Panc1 (cell line): Measurements from ENCODE around the gene TPRN. TPM values are rescaled to one million over a fixed set of nuclear protein-coding genes. Genes with fewer than 3 reads are reported as not detected.

Experiments
- ATAC-seq: fragments of 200-7000 bp; cut with Tn5 transposase; 2 replicates; pipeline ENCODE4 v1.9.1; 2020; ENCODE audit warnings: mild to moderate bottlenecking, moderate library complexity
- BruUV-seq: library from RNA; stranded (reverse); fragments of 400-500 nt; replicated peaks from 2 replicates; lab custom pipeline; 2021; lab: Mats Ljungman, UMichigan
- CTCF ChIA-PET: fragments of 300-600 bp; sonication (Branson Sonifier 250); formaldehyde crosslinking; loops from one replicate; lab custom pipeline; 2022; ENCODE audit warnings: antibody characterized with exemption; lab: Charles Lee
- POLR2A ChIA-PET: fragments of 300-600 bp; sonication (Branson Sonifier 250); formaldehyde crosslinking; loops from one replicate; lab custom pipeline; 2022; ENCODE audit warnings: antibody characterized with exemption; lab: Charles Lee
- DNase-seq: peaks from one replicate; pipeline ENCODE4 v3.0.0-alpha.2; 2010; ENCODE audit warnings: low read depth, low spot score
- H3K27ac ChIP-seq: 2 replicates; pipeline ENCODE4 v1.5.1; 2011; ENCODE audit warnings: mild to moderate bottlenecking, low read length, inconsistent platforms
- H3K27me3 ChIP-seq: fragments of 200-500 bp; sonication (Bioruptor generic); 2 replicates; pipeline ENCODE4 v1.6.0; 2014; ENCODE audit warnings: low read length, inconsistent platforms; ENCODE audit not compliant: control insufficient read depth, insufficient read depth
- H3K36me3 ChIP-seq: fragments of 200-500 bp; sonication (Bioruptor generic); 2 replicates; pipeline ENCODE4 v1.5.1; 2014; ENCODE audit warnings: inconsistent platforms, mild to moderate bottlenecking, low read length, moderate library complexity; ENCODE audit not compliant: control insufficient read depth, insufficient read depth
- H3K4me1 ChIP-seq: 2 replicates; pipeline ENCODE4 v1.5.1; 2011; ENCODE audit warnings: inconsistent platforms, mild to moderate bottlenecking, low read length, moderate library complexity; ENCODE audit not compliant: control insufficient read depth, insufficient read depth
- H3K4me3 ChIP-seq, 2 experiments: 2 replicates each; pipeline ENCODE4 v1.5.1; 2011 to 2012; ENCODE audit warnings: low read depth in 2 of 2, low read length in 2 of 2, mild to moderate bottlenecking in 2 of 2, inconsistent platforms in 1 of 2, moderate library complexity in 1 of 2
- H3K9me3 ChIP-seq: fragments of 200-500 bp; sonication (Bioruptor generic); 2 replicates; pipeline ENCODE4 v1.5.1; 2014; ENCODE audit warnings: low read depth, mild to moderate bottlenecking, inconsistent platforms, low read length, moderate library complexity; ENCODE audit not compliant: control insufficient read depth, insufficient read depth
- POLR2AphosphoS5 ChIP-seq: IDR thresholded peaks from 2 replicates; pipeline ENCODE4 v1.6.1; 2012; ENCODE audit warnings: mild to moderate bottlenecking, low read depth, low read length, moderate library complexity
- SIN3A ChIP-seq: IDR thresholded peaks from 2 replicates; pipeline ENCODE4 v1.6.1; 2012; ENCODE audit warnings: low read depth, mild to moderate bottlenecking, low read length, moderate library complexity, borderline replicate concordance; ENCODE audit not compliant: insufficient read depth
- TCF7L2 ChIP-seq: IDR thresholded peaks from 2 replicates; pipeline ENCODE4 v1.6.1; 2011; ENCODE audit warnings: mild to moderate bottlenecking, low read depth, low read length, inconsistent platforms
- in situ Hi-C: cut with HindIII; loops from 2 replicates; pipeline ENCODE4 v1.10.0; 2016; ENCODE audit warnings: low sequenced_read_pairs, low pct_unique_long_range_greater_than_20kb
- intact Hi-C: fragments of 100-400 bp; cut with micrococcal nuclease; formaldehyde crosslinking; loops from one replicate; pipeline ENCODE4 v1.10.0; 2022; ENCODE audit not compliant: unreplicated experiment
- total RNA-seq: library from RNA; stranded (reverse); gene quantifications from one replicate; pipeline ENCODE4 v1.2.1, GENCODE V29; 2021; ENCODE audit not compliant: unreplicated experiment
- TF ChIP-seq, protein P1 (sequence below): fragments of 450-650 bp; IDR thresholded peaks from 2 replicates; pipeline ENCODE4 v1.5.1; 2017; ENCODE audit warnings: mild to moderate bottlenecking
- TF ChIP-seq, protein P2 (sequence below), 2 experiments: IDR thresholded peaks; 2 replicates each; pipeline ENCODE4 v1.6.1; 2011 to 2012; ENCODE audit warnings: low read depth in 2 of 2, control low read depth in 1 of 2, low read length in 1 of 2, mild to moderate bottlenecking in 1 of 2, moderate library complexity in 1 of 2; ENCODE audit not compliant: insufficient read depth in 1 of 2

The TPRN gene
- total RNA-seq, 1 experiment from 2014 or later = 21.7 TPM

DNA sequence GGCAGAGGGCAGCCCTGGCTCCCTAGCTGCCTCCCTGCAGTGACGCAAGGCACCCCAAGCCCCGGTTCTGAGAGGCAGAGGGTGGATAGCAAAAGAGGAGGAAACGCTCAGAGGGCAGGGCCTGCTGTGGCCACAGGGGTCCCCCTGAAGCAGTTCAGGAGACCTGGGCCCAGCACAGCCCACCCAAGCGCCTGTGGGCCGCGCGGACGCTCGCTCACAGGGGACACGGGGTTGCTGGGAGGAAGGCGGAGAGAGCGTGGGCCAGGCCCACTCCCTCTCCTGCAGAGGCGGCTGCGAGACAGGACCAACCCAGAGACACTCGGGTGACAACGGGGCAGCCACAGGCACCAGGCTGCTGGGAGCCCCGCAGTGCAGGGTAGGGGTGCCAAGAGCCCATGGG is 20.8 kb downstream of the TPRN start:
- DNase-seq (no peak), ATAC-seq (no peak)
- ChIA-PET CTCF (no interaction called here), POLR2A (no interaction called here)
- H3K4me3 ChIP-seq = no peak overlapping the region
- H3K27me3 ChIP-seq = no peaks in the 10 kb centered on the region
- no TSS peak for BruUV-seq
- in situ Hi-C loops = no loop called here
- no peak for TF ChIP-seq SIN3A
- TF ChIP-seq TCF7L2 = no peak
- no peak for TF ChIP-seq POLR2AphosphoS5
- TF ChIP-seq, protein P1, sequence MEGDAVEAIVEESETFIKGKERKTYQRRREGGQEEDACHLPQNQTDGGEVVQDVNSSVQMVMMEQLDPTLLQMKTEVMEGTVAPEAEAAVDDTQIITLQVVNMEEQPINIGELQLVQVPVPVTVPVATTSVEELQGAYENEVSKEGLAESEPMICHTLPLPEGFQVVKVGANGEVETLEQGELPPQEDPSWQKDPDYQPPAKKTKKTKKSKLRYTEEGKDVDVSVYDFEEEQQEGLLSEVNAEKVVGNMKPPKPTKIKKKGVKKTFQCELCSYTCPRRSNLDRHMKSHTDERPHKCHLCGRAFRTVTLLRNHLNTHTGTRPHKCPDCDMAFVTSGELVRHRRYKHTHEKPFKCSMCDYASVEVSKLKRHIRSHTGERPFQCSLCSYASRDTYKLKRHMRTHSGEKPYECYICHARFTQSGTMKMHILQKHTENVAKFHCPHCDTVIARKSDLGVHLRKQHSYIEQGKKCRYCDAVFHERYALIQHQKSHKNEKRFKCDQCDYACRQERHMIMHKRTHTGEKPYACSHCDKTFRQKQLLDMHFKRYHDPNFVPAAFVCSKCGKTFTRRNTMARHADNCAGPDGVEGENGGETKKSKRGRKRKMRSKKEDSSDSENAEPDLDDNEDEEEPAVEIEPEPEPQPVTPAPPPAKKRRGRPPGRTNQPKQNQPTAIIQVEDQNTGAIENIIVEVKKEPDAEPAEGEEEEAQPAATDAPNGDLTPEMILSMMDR = no peak
- TF ChIP-seq, protein P2, sequence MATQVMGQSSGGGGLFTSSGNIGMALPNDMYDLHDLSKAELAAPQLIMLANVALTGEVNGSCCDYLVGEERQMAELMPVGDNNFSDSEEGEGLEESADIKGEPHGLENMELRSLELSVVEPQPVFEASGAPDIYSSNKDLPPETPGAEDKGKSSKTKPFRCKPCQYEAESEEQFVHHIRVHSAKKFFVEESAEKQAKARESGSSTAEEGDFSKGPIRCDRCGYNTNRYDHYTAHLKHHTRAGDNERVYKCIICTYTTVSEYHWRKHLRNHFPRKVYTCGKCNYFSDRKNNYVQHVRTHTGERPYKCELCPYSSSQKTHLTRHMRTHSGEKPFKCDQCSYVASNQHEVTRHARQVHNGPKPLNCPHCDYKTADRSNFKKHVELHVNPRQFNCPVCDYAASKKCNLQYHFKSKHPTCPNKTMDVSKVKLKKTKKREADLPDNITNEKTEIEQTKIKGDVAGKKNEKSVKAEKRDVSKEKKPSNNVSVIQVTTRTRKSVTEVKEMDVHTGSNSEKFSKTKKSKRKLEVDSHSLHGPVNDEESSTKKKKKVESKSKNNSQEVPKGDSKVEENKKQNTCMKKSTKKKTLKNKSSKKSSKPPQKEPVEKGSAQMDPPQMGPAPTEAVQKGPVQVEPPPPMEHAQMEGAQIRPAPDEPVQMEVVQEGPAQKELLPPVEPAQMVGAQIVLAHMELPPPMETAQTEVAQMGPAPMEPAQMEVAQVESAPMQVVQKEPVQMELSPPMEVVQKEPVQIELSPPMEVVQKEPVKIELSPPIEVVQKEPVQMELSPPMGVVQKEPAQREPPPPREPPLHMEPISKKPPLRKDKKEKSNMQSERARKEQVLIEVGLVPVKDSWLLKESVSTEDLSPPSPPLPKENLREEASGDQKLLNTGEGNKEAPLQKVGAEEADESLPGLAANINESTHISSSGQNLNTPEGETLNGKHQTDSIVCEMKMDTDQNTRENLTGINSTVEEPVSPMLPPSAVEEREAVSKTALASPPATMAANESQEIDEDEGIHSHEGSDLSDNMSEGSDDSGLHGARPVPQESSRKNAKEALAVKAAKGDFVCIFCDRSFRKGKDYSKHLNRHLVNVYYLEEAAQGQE (IDR thresholded peaks at IDR 0.05; ENCODE audit: insufficient read depth in 1 of 2, low read depth in 2 of 2, low read length in 1 of 2) = no peak
- H3K4me1 ChIP-seq = no peaks in the 10 kb centered on the region
- intact Hi-C loops = no loop called here
- H3K36me3 ChIP-seq = no peaks in the 10 kb centered on the region
- H3K27ac ChIP-seq = no peak overlapping the region
- H3K9me3 ChIP-seq = no peaks in the 10 kb centered on the region

- H3K4me3 ChIP-seq = no peak overlapping the region
- POLR2A ChIA-PET = no interaction called here
- no peak for ATAC-seq
- intact Hi-C loops (no loop called here), in situ Hi-C loops (no loop called here)
- TF ChIP-seq, protein P2 (IDR thresholded peaks at IDR 0.05; ENCODE audit: insufficient read depth in 1 of 2, low read depth in 2 of 2, low read length in 1 of 2) = no peak
- no TSS peak for BruUV-seq
- H3K4me1 ChIP-seq = no peaks in the 10 kb centered on the region
- CTCF ChIA-PET = no interaction called here
- DNase-seq = no peak
- H3K9me3 ChIP-seq = no peaks in the 10 kb centered on the region
- no peaks in the 10 kb centered on the region for H3K27me3 ChIP-seq
- H3K27ac ChIP-seq = no peak overlapping the region
- no peaks in the 10 kb centered on the region for H3K36me3 ChIP-seq
Measured at GRCh38 chr9:137178939-137179630, 21.5 kb downstream of the TPRN start.
